PC-3 (cell line): ENCODE data around the gene BARX1.

Source experiments
- EZH2 ChIP-seq: fragments of 300-600 bp; sonication (generic); IDR thresholded peaks from one replicate; pipeline ENCODE4 v1.6.1; 2017; ENCODE audit warnings: antibody characterized with exemption, mild to moderate bottlenecking, low read length; ENCODE audit not compliant: unreplicated experiment
- EZH2phosphoT487 ChIP-seq: fragments of 300-600 bp; sonication (generic); IDR thresholded peaks from 2 replicates; pipeline ENCODE4 v1.6.1; 2018; ENCODE audit warnings: mild to moderate bottlenecking, antibody characterized with exemption, low read length, borderline replicate concordance
- TF ChIP-seq, protein P1 (sequence below): fragments of 300-600 bp; sonication (generic); conservative IDR thresholded peaks from 2 replicates; pipeline ENCODE4 v1.5.1; 2017; ENCODE audit warnings: antibody characterized with exemption, low read depth, mild to moderate bottlenecking, low read length

GRCh38 chr9:93902051-93902779, 52.9 kb downstream of the BARX1 start:
- TF ChIP-seq EZH2: no peak
- TF ChIP-seq, protein P1, sequence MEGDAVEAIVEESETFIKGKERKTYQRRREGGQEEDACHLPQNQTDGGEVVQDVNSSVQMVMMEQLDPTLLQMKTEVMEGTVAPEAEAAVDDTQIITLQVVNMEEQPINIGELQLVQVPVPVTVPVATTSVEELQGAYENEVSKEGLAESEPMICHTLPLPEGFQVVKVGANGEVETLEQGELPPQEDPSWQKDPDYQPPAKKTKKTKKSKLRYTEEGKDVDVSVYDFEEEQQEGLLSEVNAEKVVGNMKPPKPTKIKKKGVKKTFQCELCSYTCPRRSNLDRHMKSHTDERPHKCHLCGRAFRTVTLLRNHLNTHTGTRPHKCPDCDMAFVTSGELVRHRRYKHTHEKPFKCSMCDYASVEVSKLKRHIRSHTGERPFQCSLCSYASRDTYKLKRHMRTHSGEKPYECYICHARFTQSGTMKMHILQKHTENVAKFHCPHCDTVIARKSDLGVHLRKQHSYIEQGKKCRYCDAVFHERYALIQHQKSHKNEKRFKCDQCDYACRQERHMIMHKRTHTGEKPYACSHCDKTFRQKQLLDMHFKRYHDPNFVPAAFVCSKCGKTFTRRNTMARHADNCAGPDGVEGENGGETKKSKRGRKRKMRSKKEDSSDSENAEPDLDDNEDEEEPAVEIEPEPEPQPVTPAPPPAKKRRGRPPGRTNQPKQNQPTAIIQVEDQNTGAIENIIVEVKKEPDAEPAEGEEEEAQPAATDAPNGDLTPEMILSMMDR: no peak
- TF ChIP-seq EZH2phosphoT487: no peak
